Measurements from ENCODE around the gene FGF14.

The FGF14 gene

GRCh38 chr13:102045731-102046130, 356.1 kb downstream of the FGF14 start:
- no peak for ATAC-seq (replicated peaks)
- Mint-ChIP-seq H3K36me3 (no peaks in the 10 kb centered on the region), H3K27ac (no peak overlapping the region), H3K4me3 (no peak overlapping the region), H3K4me1 (no peaks in the 10 kb centered on the region), H3K27me3 (no peaks in the 10 kb centered on the region), H3K9me3 (peaks cover 7 to 8% of the 10 kb centered on the region in 2 donors)
- no peak for DNase-seq

GRCh38 chr13:102042746-102043145, 359.1 kb downstream of the FGF14 start:
- no peak for ATAC-seq (replicated peaks)
- Mint-ChIP-seq H3K36me3 (no peaks in the 10 kb centered on the region), H3K4me3 (no peak overlapping the region), H3K27me3 (no peaks in the 10 kb centered on the region), H3K27ac (no peak overlapping the region), H3K9me3 (no peaks in the 10 kb centered on the region), H3K4me1 (no peaks in the 10 kb centered on the region)
- no peak for DNase-seq

- Mint-ChIP-seq H3K4me1 (no peaks in the 10 kb centered on the region), H3K27me3 (no peaks in the 10 kb centered on the region), H3K36me3 (no peaks in the 10 kb centered on the region), H3K9me3 (peaks cover 0 to under 1% of the 10 kb centered on the region in 2 donors), H3K4me3 (no peak overlapping the region), H3K27ac (no peak overlapping the region)
- DNase-seq (no peak), ATAC-seq (replicated peaks) (no peak)
These were observed 360.3 kb downstream of the FGF14 start for GRCh38 chr13:102041544-102041943.

GRCh38 chr13:102040812-102041211, 361.0 kb downstream of the FGF14 start:
- Mint-ChIP-seq H3K27me3 (no peaks in the 10 kb centered on the region), H3K4me1 (no peaks in the 10 kb centered on the region), H3K4me3 (no peak overlapping the region), H3K36me3 (no peaks in the 10 kb centered on the region), H3K9me3 (peaks cover 0 to 4% of the 10 kb centered on the region in 2 donors), H3K27ac (no peak overlapping the region)
- ATAC-seq (replicated peaks) = no peak
- no peak for DNase-seq

GRCh38 chr13:102039264-102039663, 362.6 kb downstream of the FGF14 start:
- Mint-ChIP-seq H3K4me1 (no peaks in the 10 kb centered on the region), H3K27ac (no peak overlapping the region), H3K9me3 (peaks cover 2 to 4% of the 10 kb centered on the region in 2 donors), H3K27me3 (no peaks in the 10 kb centered on the region), H3K36me3 (no peaks in the 10 kb centered on the region), H3K4me3 (no peak overlapping the region)
- ATAC-seq (replicated peaks) (no peak), DNase-seq (no peak)

- Mint-ChIP-seq H3K36me3 (no peaks in the 10 kb centered on the region), H3K27me3 (no peaks in the 10 kb centered on the region), H3K4me1 (no peaks in the 10 kb centered on the region), H3K9me3 (peaks cover 2 to 4% of the 10 kb centered on the region in 2 donors), H3K4me3 (no peak overlapping the region), H3K27ac (no peak overlapping the region)
- DNase-seq (no peak), ATAC-seq (replicated peaks) (no peak)
These were observed 363.1 kb downstream of the FGF14 start for GRCh38 chr13:102038787-102039186.

- Mint-ChIP-seq H3K9me3 (peaks cover 2 to 4% of the 10 kb centered on the region in 2 donors), H3K36me3 (no peaks in the 10 kb centered on the region), H3K4me3 (no peak overlapping the region), H3K27ac (no peak overlapping the region), H3K4me1 (no peaks in the 10 kb centered on the region), H3K27me3 (no peaks in the 10 kb centered on the region)
- DNase-seq = no peak
- ATAC-seq (replicated peaks) = no peak
These were observed 365.9 kb downstream of the FGF14 start for GRCh38 chr13:102035969-102036368.

GRCh38 chr13:102033857-102034331, 368.0 kb downstream of the FGF14 start:
- ATAC-seq (replicated peaks) = no peak
- Mint-ChIP-seq H3K9me3 (peaks cover 2 to 4% of the 10 kb centered on the region in 2 donors), H3K27me3 (no peaks in the 10 kb centered on the region), H3K36me3 (no peaks in the 10 kb centered on the region), H3K27ac (no peak overlapping the region), H3K4me3 (no peak overlapping the region), H3K4me1 (no peaks in the 10 kb centered on the region)
- DNase-seq = no peak

GRCh38 chr13:102033386-102033785, 368.5 kb downstream of the FGF14 start:
- no peaks in the 10 kb centered on the region for H3K27me3 Mint-ChIP-seq
- no peak overlapping the region for H3K27ac Mint-ChIP-seq
- no peaks in the 10 kb centered on the region for H3K4me1 Mint-ChIP-seq
- DNase-seq (no peak), ATAC-seq (replicated peaks) (no peak)
- H3K4me3 Mint-ChIP-seq = no peak overlapping the region
- H3K9me3 Mint-ChIP-seq = peaks cover 2 to 4% of the 10 kb centered on the region in 2 donors
- no peaks in the 10 kb centered on the region for H3K36me3 Mint-ChIP-seq

- no peak for DNase-seq
- no peak overlapping the region for H3K4me3 Mint-ChIP-seq
These were observed 373.0 kb downstream of the FGF14 start for GRCh38 chr13:102028868-102029267.

GRCh38 chr13:102028206-102028605, 373.6 kb downstream of the FGF14 start:
- H3K4me1 Mint-ChIP-seq = no peaks in the 10 kb centered on the region
- H3K36me3 Mint-ChIP-seq = no peaks in the 10 kb centered on the region
- no peak overlapping the region for H3K4me3 Mint-ChIP-seq
- H3K9me3 Mint-ChIP-seq = no peaks in the 10 kb centered on the region
- H3K27ac Mint-ChIP-seq = no peak overlapping the region
- ATAC-seq (replicated peaks) (no peak), DNase-seq (no peak)
- H3K27me3 Mint-ChIP-seq = no peaks in the 10 kb centered on the region

More at GRCh38 chr13:102028868-102029267, 373.0 kb downstream of the FGF14 start:
- Mint-ChIP-seq H3K9me3 (no peaks in the 10 kb centered on the region), H3K36me3 (no peaks in the 10 kb centered on the region), H3K4me1 (no peaks in the 10 kb centered on the region), H3K27ac (no peak overlapping the region), H3K27me3 (no peaks in the 10 kb centered on the region)
- no peak for ATAC-seq (replicated peaks)

- no peak overlapping the region for H3K4me3 Mint-ChIP-seq
- no peak for ATAC-seq (replicated peaks)
- no peaks in the 10 kb centered on the region for H3K4me1 Mint-ChIP-seq
- H3K27me3 Mint-ChIP-seq = no peaks in the 10 kb centered on the region
- H3K36me3 Mint-ChIP-seq = peaks cover 0 to 4% of the 10 kb centered on the region in 2 donors
- no peak overlapping the region for H3K27ac Mint-ChIP-seq
- peaks cover 9 to 22% of the 10 kb centered on the region in 2 donors for H3K9me3 Mint-ChIP-seq
- DNase-seq = no peak
These were observed 380.1 kb downstream of the FGF14 start for GRCh38 chr13:102021777-102022176.

GRCh38 chr13:102020611-102021216, 381.1 kb downstream of the FGF14 start:
- DNase-seq = no peak

GRCh38 chr13:102018716-102019115, 383.1 kb downstream of the FGF14 start:
- Mint-ChIP-seq H3K36me3 (peaks cover 0 to 4% of the 10 kb centered on the region in 2 donors), H3K9me3 (peaks cover 9 to 22% of the 10 kb centered on the region in 2 donors), H3K4me3 (no peak overlapping the region), H3K4me1 (no peaks in the 10 kb centered on the region), H3K27ac (no peak overlapping the region), H3K27me3 (no peaks in the 10 kb centered on the region)
- no peak for ATAC-seq (replicated peaks)
- DNase-seq = no peak

More at GRCh38 chr13:102020611-102021216, 381.1 kb downstream of the FGF14 start:
- ATAC-seq (replicated peaks) = no peak
- no peak overlapping the region for H3K27ac Mint-ChIP-seq
- no peaks in the 10 kb centered on the region for H3K4me1 Mint-ChIP-seq
- H3K36me3 Mint-ChIP-seq = peaks cover 0 to 4% of the 10 kb centered on the region in 2 donors
- no peaks in the 10 kb centered on the region for H3K27me3 Mint-ChIP-seq
- peaks cover 9 to 22% of the 10 kb centered on the region in 2 donors for H3K9me3 Mint-ChIP-seq
- no peak overlapping the region for H3K4me3 Mint-ChIP-seq

- H3K9me3 Mint-ChIP-seq = peaks cover 9 to 22% of the 10 kb centered on the region in 2 donors
- DNase-seq (no peak), ATAC-seq (replicated peaks) (no peak)
- peaks cover 0 to 4% of the 10 kb centered on the region in 2 donors for H3K36me3 Mint-ChIP-seq
- no peak overlapping the region for H3K27ac Mint-ChIP-seq
- no peak overlapping the region for H3K4me3 Mint-ChIP-seq
- no peaks in the 10 kb centered on the region for H3K4me1 Mint-ChIP-seq
- H3K27me3 Mint-ChIP-seq = no peaks in the 10 kb centered on the region
These were observed 384.6 kb downstream of the FGF14 start for GRCh38 chr13:102017248-102017647.
